ENCODE results near the gene CDK5. TPM values are rescaled to one million over a fixed set of nuclear protein-coding genes. Genes with fewer than 3 reads are reported as not detected.
"Not testable (repeated sequence)": the region's sequence is repeated elsewhere in the genome, so short reads cannot be mapped to it uniquely, and the experiment has no call there.

Gene CDK5
- total RNA-seq, 2 experiments from 2014 or later = 17.6 to 18.2 TPM

DNA sequence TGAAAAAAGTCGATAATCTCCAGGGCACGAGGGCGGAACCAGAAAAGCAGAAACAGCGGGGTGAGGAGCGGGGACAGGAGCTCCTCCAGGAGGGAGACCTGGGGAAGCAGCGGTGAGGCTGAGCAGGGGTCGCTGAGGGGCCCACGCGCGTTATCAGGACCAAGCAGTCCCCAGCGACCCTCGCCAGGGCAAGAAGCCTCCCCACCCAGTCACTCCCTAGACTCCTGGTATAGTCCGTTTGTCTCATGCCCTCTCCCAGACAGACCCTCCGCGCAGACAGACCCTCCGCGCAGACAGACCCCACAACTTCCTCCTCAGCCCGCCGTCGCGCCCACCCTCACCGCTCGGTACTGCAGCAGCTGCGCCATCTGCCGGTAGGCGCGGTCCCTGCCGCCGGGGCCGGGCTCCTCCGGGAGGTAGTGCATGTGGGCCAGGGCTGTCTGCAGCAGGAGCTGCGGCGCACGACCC lies 39.7 kb downstream of the CDK5 start:
- Mint-ChIP-seq H3K9me3 (no peaks in the 10 kb centered on the region), H3K27me3 (peaks cover 32% of the 10 kb centered on the region), H3K4me1 (peaks cover 61% of the 10 kb centered on the region), H3K36me3 (ENCODE audit: low read depth) (peaks cover 14% of the 10 kb centered on the region), H3K4me3 (peak overlapping the region; percentile 66), H3K27ac (no peak overlapping the region)
- ChIA-PET POLR2A (interaction anchor here (0.6 to 7.7 kb wide), 10 partner anchors 8 to 569 kb away, joined by 3 to 50 read pairs (median 4); partner anchors contain the start of gene ABCB8), CTCF (interaction anchor here (0.6 to 5.7 kb wide), 39 partner anchors 8 to 516 kb away, joined by 3 to 57 read pairs (median 4); partner anchors contain the start of genes ABCB8, FASTK, NOS3 and SLC4A2)
- peak; percentile 82 for DNase-seq

DNA sequence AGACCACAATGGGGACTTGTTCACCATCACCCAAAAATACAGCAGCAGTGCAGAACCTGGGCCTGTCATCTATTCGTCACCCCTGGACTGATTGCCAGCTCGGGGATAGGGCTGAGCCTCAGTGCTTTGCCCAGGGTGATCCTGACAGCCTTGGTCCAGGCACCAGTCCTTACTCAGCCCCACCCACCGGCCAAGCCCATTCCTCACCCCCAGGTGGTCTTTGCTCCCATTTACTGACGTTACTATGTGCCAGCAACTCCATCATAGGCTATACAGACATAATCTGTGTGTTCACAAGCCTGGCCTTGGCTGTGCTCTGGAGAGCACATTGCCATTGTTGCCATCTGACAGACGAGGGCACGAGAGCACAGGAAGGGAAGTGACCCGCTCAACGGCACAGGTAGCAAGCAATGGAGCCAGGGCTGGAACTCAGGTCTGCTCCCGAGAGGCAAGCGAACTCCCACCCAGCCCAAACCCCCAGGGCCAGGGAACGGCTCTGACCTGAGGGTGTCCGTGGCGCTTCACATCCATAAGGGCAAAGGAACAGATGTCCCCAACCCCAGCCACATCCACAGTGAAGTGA lies 40.2 kb downstream of the CDK5 start:
- CTCF ChIA-PET = interaction anchor here (0.6 to 5.7 kb wide), 23 partner anchors 8 to 278 kb away, joined by 3 to 57 read pairs (median 5); partner anchors contain the start of genes ABCB8, FASTK, NOS3 and SLC4A2
- Mint-ChIP-seq H3K4me1 (peaks cover 67% of the 10 kb centered on the region), H3K9me3 (no peaks in the 10 kb centered on the region), H3K36me3 (ENCODE audit: low read depth) (peaks cover 17% of the 10 kb centered on the region), H3K27me3 (peaks cover 32% of the 10 kb centered on the region), H3K4me3 (peak overlapping the region; percentile 66), H3K27ac (no peak overlapping the region)
- DNase-seq = no peak
- POLR2A ChIA-PET = interaction anchor here (0.6 to 7.7 kb wide), 7 partner anchors 9 to 93 kb away, joined by 3 to 50 read pairs (median 4); partner anchors contain the start of gene ABCB8

DNA sequence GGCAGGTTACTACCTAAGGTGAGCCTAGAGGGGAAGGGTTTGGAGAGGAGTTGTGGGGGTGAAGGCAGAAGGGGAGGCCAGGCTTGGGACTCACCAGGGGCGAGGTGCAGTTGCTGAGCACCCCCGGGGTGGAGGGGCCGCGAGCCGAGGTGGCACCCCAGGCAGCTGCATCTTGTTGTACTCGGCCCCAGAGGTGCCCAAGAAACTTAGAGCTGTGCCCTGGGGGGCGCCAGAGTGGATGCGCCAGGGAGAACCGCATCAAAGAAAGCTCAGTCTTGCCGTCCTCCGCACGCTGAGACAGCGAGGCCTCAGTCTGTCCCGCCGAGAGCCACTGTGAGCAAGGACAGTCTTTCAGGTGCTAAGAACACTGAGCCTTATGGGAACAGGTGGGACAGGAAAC lies 40.8 kb downstream of the CDK5 start:
- peaks cover 21% of the 10 kb centered on the region for H3K36me3 Mint-ChIP-seq (ENCODE audit: low read depth)
- ChIA-PET POLR2A (interaction anchor here (0.9 to 7.7 kb wide), 3 partner anchors 8 to 54 kb away, joined by 3 to 50 read pairs (median 4); partner anchors contain the start of gene ABCB8), CTCF (interaction anchor here (1.0 to 5.7 kb wide), 10 partner anchors 7 to 119 kb away, joined by 3 to 57 read pairs (median 10); partner anchors contain the start of genes ABCB8 and FASTK)
- no peaks in the 10 kb centered on the region for H3K9me3 Mint-ChIP-seq
- no peak for DNase-seq
- peaks cover 32% of the 10 kb centered on the region for H3K27me3 Mint-ChIP-seq
- peaks cover 72% of the 10 kb centered on the region for H3K4me1 Mint-ChIP-seq
- no peak overlapping the region for H3K4me3 Mint-ChIP-seq
- H3K27ac Mint-ChIP-seq = no peak overlapping the region

DNA sequence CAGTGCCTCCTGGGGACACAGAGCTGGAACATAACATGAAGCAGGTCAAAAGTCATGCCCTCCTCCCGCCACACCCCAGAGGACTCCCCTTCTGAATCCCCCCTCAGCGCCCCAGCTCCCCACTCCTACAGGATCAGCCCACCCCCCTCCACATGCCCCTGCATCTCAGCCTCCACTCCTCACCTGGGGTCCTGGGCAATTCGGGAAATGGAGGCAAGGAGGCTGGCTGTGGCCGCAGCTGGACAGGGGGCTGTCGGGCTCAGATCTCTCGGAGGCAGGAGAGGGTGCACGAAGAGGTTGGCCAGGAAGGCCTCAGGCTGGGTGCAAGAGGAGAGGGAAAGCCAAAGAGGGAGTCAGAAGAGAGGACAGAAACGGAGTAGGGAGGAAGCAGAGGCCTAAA lies 41.2 kb downstream of the CDK5 start:
- H3K27ac Mint-ChIP-seq = no peak overlapping the region
- peaks cover 31% of the 10 kb centered on the region for H3K27me3 Mint-ChIP-seq
- CTCF ChIA-PET = interaction anchor here (1.0 to 5.7 kb wide), 7 partner anchors 7 to 118 kb away, joined by 3 to 57 read pairs (median 9); partner anchors contain the start of gene ABCB8
- no peak for DNase-seq
- H3K4me1 Mint-ChIP-seq = peaks cover 76% of the 10 kb centered on the region
- H3K36me3 Mint-ChIP-seq (ENCODE audit: low read depth) = peaks cover 24% of the 10 kb centered on the region
- POLR2A ChIA-PET = interaction anchor here (0.9 to 7.7 kb wide), 3 partner anchors 8 to 54 kb away, joined by 3 to 50 read pairs (median 4); partner anchors contain the start of gene ABCB8
- H3K4me3 Mint-ChIP-seq = no peak overlapping the region
- H3K9me3 Mint-ChIP-seq = no peaks in the 10 kb centered on the region

DNA sequence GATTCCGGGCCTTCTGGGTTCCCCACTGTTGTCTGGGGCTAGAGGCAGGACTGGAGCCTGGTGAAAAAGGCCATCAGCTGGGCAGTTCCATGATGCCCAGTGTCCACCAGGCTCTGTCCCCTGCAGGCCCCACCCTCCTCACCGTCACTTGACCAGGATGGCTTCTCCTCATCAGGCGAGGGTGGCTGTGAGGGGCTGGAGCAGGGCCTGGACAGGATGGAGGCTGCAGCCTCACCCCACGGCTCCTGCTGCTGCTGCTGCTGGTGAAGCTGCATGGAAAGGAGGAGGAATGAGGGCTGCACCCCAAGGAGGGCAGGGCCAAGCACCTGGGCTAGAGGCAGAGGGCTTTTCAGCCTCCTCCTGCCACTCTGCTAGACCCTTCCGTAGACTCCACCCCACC lies 41.7 kb downstream of the CDK5 start:
- Mint-ChIP-seq H3K27ac (no peak overlapping the region), H3K36me3 (ENCODE audit: low read depth) (peaks cover 24% of the 10 kb centered on the region), H3K4me3 (no peak overlapping the region), H3K27me3 (peaks cover 26% of the 10 kb centered on the region), H3K4me1 (peaks cover 80% of the 10 kb centered on the region), H3K9me3 (no peaks in the 10 kb centered on the region)
- DNase-seq = no peak
- ChIA-PET CTCF (interaction anchor here (1.0 to 4.1 kb wide), 6 partner anchors 10 to 118 kb away, joined by 3 to 45 read pairs (median 12); partner anchors contain the start of gene ABCB8), POLR2A (interaction anchor here (7.7 kb wide), 1 partner anchor 13 kb away, joined by 50 read pairs; the partner anchor contains the start of gene ABCB8)

DNA sequence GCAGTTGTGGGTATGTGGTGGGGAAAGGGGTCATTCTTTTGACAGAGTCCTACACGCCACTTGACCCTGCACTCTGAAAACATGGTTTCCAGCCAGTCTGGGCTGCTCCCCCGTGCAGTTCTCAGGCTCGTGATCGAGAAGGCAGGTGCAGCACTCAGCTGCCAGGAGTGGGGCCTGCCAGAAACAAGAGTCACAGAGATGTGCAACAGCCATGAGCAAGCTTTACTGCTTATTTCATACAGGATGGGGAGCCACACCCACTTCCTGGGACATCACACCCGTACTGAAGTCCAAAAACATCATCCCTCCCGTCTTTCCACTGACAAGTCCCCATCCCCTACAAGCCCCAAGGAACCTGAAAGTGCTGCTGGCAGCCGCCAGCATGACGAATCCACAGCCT lies 42.7 kb downstream of the CDK5 start:
- H3K27ac Mint-ChIP-seq = peak overlapping the region; percentile 94
- CTCF ChIA-PET = interaction anchor here (0.6 to 3.2 kb wide), 10 partner anchors 13 to 229 kb away, joined by 3 to 16 read pairs (median 6); partner anchors contain the start of genes ABCB8 and FASTK
- peak; percentile 61 for DNase-seq
- peaks cover 87% of the 10 kb centered on the region for H3K4me1 Mint-ChIP-seq
- peaks cover 24% of the 10 kb centered on the region for H3K36me3 Mint-ChIP-seq (ENCODE audit: low read depth)
- H3K27me3 Mint-ChIP-seq = peaks cover 15% of the 10 kb centered on the region
- POLR2A ChIA-PET = interaction anchor here (0.7 to 7.7 kb wide), 5 partner anchors 14 to 68 kb away, joined by 3 to 50 read pairs (median 4); partner anchors contain the start of genes ABCB8, NOS3, SLC4A2 and TMUB1
- peak overlapping the region; percentile 84 for H3K4me3 Mint-ChIP-seq
- no peaks in the 10 kb centered on the region for H3K9me3 Mint-ChIP-seq

DNA sequence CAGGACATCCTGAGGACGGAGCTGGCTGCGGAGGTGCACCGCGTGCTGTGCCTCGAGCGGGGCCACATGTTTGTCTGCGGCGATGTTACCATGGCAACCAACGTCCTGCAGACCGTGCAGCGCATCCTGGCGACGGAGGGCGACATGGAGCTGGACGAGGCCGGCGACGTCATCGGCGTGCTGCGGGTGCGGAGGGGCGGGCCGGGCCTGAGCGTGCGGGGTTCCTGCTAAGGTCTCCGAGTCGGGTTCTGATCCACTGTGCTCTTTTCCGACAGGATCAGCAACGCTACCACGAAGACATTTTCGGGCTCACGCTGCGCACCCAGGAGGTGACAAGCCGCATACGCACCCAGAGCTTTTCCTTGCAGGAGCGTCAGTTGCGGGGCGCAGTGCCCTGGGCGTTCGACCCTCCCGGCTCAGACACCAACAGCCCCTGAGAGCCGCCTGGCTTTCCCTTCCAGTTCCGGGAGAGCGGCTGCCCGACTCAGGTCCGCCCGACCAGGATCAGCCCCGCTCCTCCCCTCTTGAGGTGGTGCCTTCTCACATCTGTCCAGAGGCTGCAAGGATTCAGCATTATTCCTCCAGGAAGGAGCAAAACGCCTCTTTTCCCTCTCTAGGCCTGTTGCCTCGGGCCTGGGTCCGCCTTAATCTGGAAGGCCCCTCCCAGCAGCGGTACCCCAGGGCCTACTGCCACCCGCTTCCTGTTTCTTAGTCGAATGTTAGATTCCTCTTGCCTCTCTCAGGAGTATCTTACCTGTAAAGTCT lies 43.8 kb downstream of the CDK5 start:
- DNase-seq = peak; percentile 96
- ChIA-PET CTCF (interaction anchor here (0.6 to 3.2 kb wide), 12 partner anchors 11 to 230 kb away, joined by 3 to 16 read pairs (median 4); partner anchors contain the start of genes ABCB8, ATG9B and FASTK), POLR2A (interaction anchor here (1.0 to 7.7 kb wide), 7 partner anchors 12 to 72 kb away, joined by 3 to 50 read pairs (median 5); partner anchors contain the start of genes ABCB8 and TMUB1)
- H3K4me1 Mint-ChIP-seq = peaks cover 85% of the 10 kb centered on the region
- peaks cover 21% of the 10 kb centered on the region for H3K36me3 Mint-ChIP-seq (ENCODE audit: low read depth)
- peak overlapping the region; percentile 84 for H3K4me3 Mint-ChIP-seq
- H3K27me3 Mint-ChIP-seq = peaks cover 6% of the 10 kb centered on the region
- H3K27ac Mint-ChIP-seq = peak overlapping the region; percentile 94
- H3K9me3 Mint-ChIP-seq = no peaks in the 10 kb centered on the region

DNA sequence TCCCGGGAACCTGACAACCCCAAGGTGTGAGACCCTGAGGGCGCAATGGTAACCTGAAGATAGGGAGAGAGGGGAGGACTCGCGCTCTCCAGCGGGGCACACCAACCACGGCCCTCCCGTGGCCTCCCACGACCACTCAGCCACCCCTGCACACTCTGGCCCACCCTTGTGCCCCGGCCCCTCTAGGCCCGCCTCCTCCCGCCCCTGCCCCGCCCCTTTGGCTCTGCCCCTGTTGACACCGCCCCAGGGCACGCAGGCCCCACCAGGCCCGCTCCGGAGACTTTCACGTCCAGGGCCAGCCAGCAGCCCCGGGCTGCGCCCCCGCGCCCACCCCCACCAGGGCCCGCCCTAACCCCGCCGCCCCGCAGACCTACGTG lies 44.4 kb downstream of the CDK5 start:
- CTCF ChIA-PET = interaction anchor here (0.6 to 3.2 kb wide), 7 partner anchors 11 to 230 kb away, joined by 3 to 14 read pairs (median 4); partner anchors contain the start of gene ATG9B
- POLR2A ChIA-PET = interaction anchor here (1.0 to 7.7 kb wide), 6 partner anchors 13 to 70 kb away, joined by 3 to 50 read pairs (median 4); partner anchors contain the start of genes ABCB8 and TMUB1
- H3K27me3 Mint-ChIP-seq = peaks cover 2% of the 10 kb centered on the region
- no peak for DNase-seq
- H3K4me3 Mint-ChIP-seq = peak overlapping the region; percentile 84
- no peaks in the 10 kb centered on the region for H3K9me3 Mint-ChIP-seq
- H3K36me3 Mint-ChIP-seq (ENCODE audit: low read depth) = peaks cover 21% of the 10 kb centered on the region
- H3K27ac Mint-ChIP-seq = peak overlapping the region; percentile 97
- H3K4me1 Mint-ChIP-seq = peaks cover 86% of the 10 kb centered on the region

DNA sequence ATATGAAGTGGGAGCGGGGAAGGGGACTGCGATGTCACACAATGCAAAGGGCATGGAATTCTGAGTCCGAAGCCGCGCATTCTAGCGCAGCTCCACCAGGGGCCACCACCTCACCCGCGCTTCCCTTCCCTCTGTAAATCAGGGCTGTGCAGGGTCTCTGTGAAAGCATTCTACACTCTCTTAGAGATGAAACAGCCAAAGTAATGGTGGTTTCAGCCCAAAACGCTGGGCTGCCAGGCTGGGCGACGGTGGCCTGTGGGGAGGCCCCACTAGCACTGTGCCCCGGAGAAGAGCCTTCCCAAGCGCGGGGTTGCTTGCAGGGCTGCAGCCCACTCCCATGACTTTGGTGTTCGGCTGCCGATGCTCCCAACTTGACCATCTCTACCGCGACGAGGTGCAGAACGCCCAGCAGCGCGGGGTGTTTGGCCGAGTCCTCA lies 44.8 kb downstream of the CDK5 start:
- Mint-ChIP-seq H3K4me3 (peak overlapping the region; percentile 57), H3K36me3 (ENCODE audit: low read depth) (peaks cover 21% of the 10 kb centered on the region), H3K4me1 (peaks cover 86% of the 10 kb centered on the region), H3K27me3 (no peaks in the 10 kb centered on the region), H3K9me3 (no peaks in the 10 kb centered on the region), H3K27ac (peak overlapping the region; percentile 97)
- DNase-seq = no peak
- ChIA-PET POLR2A (interaction anchor here (0.5 to 7.7 kb wide), 3 partner anchors 16 to 97 kb away, joined by 3 to 50 read pairs (median 31); partner anchors contain the start of gene ABCB8), CTCF (interaction anchor here (1.1 to 3.2 kb wide), 2 partner anchors 16 to 50 kb away, joined by 4 to 14 read pairs; partner anchors contain the start of gene ABCB8)

DNA sequence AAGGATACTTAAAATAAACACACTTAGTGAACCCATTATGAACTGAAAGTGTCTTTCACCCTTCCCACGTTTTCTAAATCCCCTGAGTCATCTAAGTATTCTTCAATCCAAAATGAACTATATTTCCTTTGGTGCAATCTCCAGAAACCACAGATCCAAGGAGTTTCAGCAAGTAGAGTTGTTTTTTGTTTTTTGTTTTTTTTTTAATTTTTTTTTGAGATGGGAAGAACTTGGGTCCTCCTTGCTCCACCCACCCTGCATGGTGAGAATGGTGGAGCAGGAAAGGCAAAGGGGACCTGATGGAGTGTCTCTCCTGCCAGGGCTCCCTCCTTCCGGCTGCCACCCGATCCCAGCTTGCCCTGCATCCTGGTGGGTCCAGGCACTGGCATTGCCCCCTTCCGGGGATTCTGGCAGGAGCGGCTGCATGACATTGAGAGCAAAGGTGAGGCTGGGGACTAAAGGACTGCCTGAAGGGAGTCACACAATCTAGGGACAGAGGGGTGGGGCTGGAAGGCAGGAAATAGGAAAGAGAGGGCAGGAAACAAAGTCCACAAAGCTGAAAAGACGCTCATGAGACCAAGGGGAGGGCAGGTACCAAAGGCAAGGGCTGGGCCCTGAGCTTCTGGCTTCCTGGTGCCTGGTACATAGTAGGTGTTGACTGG lies 45.5 kb downstream of the CDK5 start:
- peaks cover 86% of the 10 kb centered on the region for H3K4me1 Mint-ChIP-seq
- CTCF ChIA-PET = interaction anchor here (1.1 to 4.9 kb wide), 8 partner anchors 7 to 103 kb away, joined by 3 to 57 read pairs (median 12); partner anchors contain the start of gene ABCB8

DNA sequence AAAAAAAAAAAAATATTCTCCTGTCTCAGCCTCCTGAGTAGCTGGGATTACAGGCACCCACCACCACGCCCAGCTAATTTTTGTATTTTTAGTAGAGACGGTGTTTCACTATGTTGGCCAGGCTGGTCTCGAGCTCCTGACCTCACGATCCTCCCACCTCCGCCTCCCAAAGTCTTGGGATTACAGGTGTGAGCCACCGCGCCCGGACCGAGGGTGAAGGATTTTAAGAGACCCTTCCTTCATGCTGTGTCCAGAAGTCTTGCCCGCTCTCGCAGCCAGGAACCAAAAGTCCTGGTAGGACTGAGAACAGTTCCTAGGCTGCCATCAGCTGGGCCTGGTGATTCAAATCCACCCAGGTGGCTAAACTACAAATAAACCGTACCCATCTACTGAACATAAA lies 46.1 kb downstream of the CDK5 start:
- H3K9me3 Mint-ChIP-seq, DNase-seq, H3K27me3 Mint-ChIP-seq: not testable (repeated sequence)
- peak overlapping the region; percentile 97 for H3K27ac Mint-ChIP-seq
- H3K4me1 Mint-ChIP-seq = peaks cover 85% of the 10 kb centered on the region
- H3K4me3 Mint-ChIP-seq = peak overlapping the region; percentile 57
- ChIA-PET POLR2A (interaction anchor here (0.6 to 3.8 kb wide), 8 partner anchors 8 to 1162 kb away, joined by 3 to 34 read pairs (median 6); partner anchors contain the start of genes ABCB8 and NOS3), CTCF (interaction anchor here (0.9 to 4.9 kb wide), 9 partner anchors 8 to 114 kb away, joined by 3 to 57 read pairs (median 13); partner anchors contain the start of gene ABCB8)
- peaks cover 21% of the 10 kb centered on the region for H3K36me3 Mint-ChIP-seq (ENCODE audit: low read depth)

More for the DNA sequence above, 45.5 kb downstream of the CDK5 start:
- no peaks in the 10 kb centered on the region for H3K9me3 Mint-ChIP-seq
- H3K27me3 Mint-ChIP-seq = no peaks in the 10 kb centered on the region
- POLR2A ChIA-PET = interaction anchor here (0.5 to 3.1 kb wide), 6 partner anchors 14 to 1163 kb away, joined by 3 to 31 read pairs (median 4); partner anchors contain the start of gene NOS3
- H3K4me3 Mint-ChIP-seq = peak overlapping the region; percentile 57
- H3K27ac Mint-ChIP-seq = peak overlapping the region; percentile 97
- peaks cover 21% of the 10 kb centered on the region for H3K36me3 Mint-ChIP-seq (ENCODE audit: low read depth)
- no peak for DNase-seq
